ENCODE data around the gene TPRG1L.
A peak's percentile ranks its signal among the peaks of the same experiment; 100 is the strongest.
"Not testable (repeated sequence)": the region's sequence is repeated elsewhere in the genome, so short reads cannot be mapped to it uniquely, and the experiment has no call there.

TPRG1L gene

DNA sequence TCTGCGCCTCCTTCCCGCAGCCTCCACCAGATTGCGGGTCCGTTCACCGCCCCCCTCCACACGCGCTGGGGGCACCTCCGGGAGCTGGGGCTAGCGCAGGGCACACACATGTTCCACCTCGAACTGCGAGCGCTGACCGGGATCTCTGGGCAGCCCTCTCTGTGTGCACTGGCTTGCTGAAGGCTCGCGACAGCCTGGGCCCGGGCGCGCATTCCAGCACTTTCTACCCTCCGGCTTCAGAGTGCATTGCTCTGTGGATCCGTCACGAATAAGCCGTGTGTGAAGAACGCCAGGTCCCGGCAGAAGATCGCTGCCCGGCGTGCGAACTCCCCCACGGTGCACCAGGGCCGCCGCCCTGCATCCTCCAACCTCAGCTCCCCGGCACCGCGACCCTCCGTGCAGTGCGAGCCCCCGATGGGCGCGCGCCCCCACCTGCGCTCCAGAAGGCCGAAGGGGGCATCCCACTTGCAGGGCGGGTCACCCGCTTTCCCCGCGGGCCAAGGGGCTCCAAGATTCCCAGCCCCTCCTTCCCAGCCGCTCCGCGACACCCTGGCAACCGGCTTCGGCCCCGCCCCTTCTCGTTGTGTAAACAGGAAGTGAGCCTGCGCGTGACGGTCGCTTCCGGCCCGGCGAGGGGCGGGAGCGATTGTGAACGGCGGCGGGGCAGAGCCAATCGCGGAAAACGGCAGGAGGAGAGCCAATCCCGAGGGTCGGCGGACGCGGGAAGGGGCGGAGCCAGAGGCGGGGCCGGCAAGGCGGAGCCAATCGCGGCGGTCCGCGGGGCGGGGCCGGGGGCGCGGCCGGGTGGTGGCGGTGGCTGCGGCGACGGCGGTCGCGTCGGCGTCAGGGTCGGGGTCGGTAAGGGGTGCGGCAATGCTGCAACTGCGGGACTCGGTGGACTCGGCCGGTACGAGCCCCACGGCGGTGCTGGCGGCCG, at the start of gene TPRG1L:
Gene TPRG1L (plus strand): TSS at position 816 of the 937 bp plus-strand sequence. CDS start 58 bp downstream, at position 874.
- DNase-seq = peak; percentile 98
- ATAC-seq = peak; percentile 97

DNA sequence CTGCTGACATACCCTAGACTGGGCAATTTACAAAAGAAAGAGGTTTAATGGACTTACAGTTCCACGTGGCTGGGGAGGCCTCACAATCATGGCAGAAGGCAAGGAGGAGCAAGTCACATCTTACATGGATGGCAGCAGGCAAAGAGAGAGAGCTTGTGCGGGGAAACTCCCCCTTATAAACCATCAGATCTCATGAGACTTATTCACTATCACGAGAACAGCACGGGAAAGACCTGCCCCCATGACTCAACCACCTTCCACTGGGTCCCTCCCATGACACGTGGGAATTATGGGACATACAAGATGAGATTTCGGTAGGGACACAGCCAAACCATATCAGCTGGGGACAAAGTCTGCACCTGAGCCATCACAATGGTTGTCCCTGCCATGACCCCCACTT, 49.3 kb upstream of the TPRG1L start:
- ATAC-seq, DNase-seq: not testable (repeated sequence)

- DNase-seq (no peak), ATAC-seq (no peak)
Measured at GRCh38 chr1:3575993-3576392, 48.8 kb upstream of the TPRG1L start.

- no peak for DNase-seq
- no peak for ATAC-seq
Measured at GRCh38 chr1:3577300-3577699, 47.5 kb upstream of the TPRG1L start.

- DNase-seq = no peak
- no peak for ATAC-seq
Measured at GRCh38 chr1:3577711-3578432, 46.9 kb upstream of the TPRG1L start.

GRCh38 chr1:3578433-3578805, 46.4 kb upstream of the TPRG1L start:
- ATAC-seq (no peak), DNase-seq (no peak)

DNA sequence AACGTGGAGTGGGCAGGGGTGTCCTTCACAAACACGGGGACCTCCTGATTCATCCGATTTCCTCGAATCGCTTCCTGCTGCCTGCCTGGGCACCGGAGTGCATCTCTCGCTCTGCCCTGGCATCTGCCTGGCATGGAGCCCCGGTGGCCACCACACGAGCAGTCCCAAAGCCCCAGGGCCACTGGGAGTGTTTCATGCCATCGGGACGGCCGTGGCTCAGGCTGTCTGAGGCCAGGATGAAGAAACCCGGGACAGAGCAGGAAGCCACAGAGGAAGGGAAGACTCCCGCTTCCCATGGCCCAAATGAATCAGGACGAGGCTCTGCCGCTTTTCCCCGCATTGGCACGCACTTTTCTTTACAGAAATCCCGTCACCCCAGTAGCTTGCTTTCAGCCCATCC, 45.9 kb upstream of the TPRG1L start:
- DNase-seq = no peak
- no peak for ATAC-seq

DNA sequence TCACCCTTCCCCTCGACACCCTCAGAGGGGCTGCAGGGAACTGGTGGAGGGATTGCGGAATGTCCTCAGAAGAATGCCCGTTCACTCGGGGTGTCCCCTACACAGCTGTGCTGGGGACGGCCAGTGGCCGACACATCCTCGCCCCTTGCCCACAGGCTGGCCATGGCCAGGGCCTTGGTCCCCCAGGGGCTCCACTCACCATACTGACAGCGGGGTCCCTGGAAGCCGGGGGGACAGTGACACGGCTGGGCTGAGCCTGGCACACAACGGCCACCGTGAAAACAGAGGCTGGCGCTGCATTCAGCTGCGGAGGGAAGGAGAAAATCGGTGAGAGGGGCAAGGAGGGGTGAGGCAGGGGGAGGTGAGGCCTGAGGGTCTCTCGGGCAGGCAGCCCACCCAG, 45.2 kb upstream of the TPRG1L start:
- no peak for ATAC-seq

GRCh38 chr1:3580231-3580630, 44.6 kb upstream of the TPRG1L start:
- DNase-seq (no peak), ATAC-seq (no peak)

More for the DNA sequence above, 45.2 kb upstream of the TPRG1L start:
- no peak for DNase-seq

- DNase-seq = no peak
- ATAC-seq = no peak
Measured at GRCh38 chr1:3581296-3582036, 43.3 kb upstream of the TPRG1L start.

GRCh38 chr1:3583751-3584150, 41.1 kb upstream of the TPRG1L start:
- not testable (repeated sequence) for DNase-seq, ATAC-seq

DNA sequence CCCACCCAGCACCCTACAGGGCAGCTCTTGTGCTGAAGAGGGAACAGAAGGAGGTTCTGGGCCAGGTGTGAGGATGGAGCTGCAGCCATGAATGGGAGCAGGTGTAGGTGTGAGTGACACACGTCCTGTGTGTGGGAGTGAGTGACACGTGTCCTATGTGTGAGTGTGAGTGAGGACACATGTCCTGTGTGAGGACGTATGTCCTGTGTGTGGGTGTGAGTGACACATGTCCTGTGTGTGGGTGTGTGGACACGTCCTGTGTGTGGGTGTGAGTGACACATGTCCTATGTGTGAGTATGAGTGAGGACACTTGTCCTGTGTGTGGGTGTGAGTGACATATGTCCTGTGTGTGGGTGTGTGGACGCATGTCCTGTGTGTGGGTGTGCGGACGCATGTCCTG, 39.9 kb upstream of the TPRG1L start:
- peak; percentile 22 for DNase-seq
- ATAC-seq = peak; percentile 34

- DNase-seq, ATAC-seq: not testable (repeated sequence)
Measured at GRCh38 chr1:3585353-3585868, 39.4 kb upstream of the TPRG1L start.

GRCh38 chr1:3585940-3586568, 38.8 kb upstream of the TPRG1L start:
- ATAC-seq (no peak), DNase-seq (no peak)

DNA sequence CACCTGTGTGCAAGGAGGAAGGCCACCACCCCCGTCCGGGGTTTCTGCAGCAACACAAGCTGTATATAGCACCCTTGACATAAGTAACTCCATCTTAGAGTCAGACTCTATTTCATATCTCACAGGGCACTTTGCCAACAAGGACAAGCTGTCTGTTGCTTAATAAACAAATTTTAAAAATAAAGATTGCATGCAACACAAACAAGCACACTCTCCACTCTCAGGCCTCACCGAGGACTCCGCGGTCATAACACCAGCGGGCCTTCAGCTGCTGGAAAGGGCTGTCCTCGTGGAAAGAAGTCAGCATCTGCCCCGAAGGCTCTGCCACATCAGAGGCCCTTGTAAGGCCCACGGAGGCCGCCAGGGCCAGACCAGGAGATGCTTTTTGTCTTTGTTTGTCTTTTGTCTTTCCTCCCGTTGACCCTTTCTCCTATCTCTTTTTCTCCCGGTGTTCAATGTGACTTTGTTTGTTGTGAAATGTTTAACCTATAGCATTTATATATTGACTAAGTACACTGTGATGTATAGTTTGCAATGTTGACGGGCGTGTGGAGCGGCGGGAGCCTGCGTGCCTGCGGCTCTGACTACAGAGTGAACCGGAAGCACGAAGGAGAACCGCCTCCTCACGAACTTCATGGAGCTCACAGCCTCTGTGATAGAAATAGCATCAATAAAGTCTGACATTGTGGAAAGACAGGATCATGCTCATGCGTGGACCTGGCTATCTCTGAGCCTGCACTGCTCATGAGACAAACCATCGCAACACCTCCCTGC, 37.6 kb upstream of the TPRG1L start:
- ATAC-seq = no peak

DNA sequence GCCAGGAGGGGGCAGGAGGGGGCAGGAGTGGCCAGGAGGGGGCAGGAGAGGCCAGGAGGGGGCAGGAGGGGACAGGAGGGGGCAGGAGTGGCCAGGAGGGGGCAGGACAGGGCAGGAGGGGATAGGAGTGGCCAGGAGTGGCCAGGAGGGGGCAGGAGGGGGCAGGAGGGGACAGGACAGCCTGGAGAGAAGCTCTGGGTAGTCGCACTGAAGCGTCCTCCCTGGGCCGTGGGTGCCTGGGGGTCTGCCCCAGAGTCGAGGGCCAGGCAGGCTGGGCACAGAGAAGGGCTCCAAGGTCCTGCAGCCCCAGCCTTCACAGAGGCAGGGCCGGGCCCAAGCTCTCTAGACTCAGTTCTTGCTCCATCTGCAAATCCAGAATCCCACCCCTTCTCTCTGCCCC, 36.4 kb upstream of the TPRG1L start:
- ATAC-seq (no peak), DNase-seq (no peak)

More for the DNA sequence above, 37.6 kb upstream of the TPRG1L start:
- no peak for DNase-seq

- no peak for ATAC-seq
Measured at GRCh38 chr1:3590139-3590763, 34.6 kb upstream of the TPRG1L start.

DNA sequence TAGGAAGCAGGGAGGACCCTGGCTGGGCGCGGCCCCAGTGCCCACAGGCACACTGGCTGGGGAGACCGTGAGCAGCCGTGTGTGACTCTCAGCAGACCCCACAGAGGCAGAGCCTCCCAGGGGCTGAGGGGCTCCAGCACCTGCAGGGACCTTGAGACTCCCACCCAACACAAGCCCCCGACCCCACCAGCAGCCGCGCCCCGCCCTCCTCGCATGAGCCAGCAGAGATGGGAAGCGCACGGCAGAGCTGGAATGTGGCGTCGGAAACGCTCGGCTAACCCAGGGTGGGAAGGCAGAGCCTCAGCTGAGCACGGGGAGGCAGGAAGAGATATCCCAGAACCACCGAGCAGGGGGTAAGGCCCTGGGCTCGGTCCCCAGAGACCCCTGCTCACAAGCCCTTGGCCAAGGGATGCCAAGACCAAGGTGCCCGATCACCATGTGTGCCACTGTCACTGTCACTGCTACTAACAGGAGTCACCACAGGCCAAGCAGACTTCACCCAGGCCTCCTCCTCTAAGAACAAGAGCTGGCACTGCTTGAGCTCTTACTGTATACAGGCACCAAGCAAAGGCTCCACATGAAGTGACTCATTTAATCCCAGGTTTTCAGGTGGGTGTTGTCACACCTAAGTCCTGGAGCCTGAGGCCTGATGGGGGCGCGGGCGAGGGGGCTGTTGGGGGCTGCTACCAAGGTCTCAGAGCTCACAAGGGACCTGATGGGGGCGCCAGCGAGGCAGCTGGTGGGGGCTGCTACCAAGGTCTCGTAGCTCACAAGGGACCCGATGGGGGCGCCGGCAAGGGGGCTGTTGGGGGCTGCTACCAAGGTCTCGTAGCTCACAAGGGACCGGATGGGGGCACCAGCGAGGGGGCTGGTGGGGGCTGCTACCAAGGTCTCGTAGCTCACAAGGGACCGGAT, 33.6 kb upstream of the TPRG1L start:
- peak; percentile 26 for DNase-seq
- ATAC-seq = no peak

More at GRCh38 chr1:3590139-3590763, 34.6 kb upstream of the TPRG1L start:
- no peak for DNase-seq

GRCh38 chr1:3593334-3593733, 31.5 kb upstream of the TPRG1L start:
- no peak for ATAC-seq
- DNase-seq = no peak

Measured in stimulated activated naive CD8-positive, alpha-beta T cell treated with anti-CD3 and anti-CD28 coated beads, Interleukin-15, Interleukin-2, amounts not matched to agents 100 U/mL and 50 U/mL, for 24 hours (primary cell).